GM20431 (cell line): ENCODE results near the gene DIS3L2.
"Not testable (repeated sequence)": the region's sequence is repeated elsewhere in the genome, so short reads cannot be mapped to it uniquely, and the experiment has no call there.

Experiments
- in situ Hi-C: fragments of 300-500 bp; cut with MseI, MboI; formaldehyde crosslinking; loops from one replicate; pipeline ENCODE4 v1.15.0; 2020; ENCODE audit warnings: low sequenced_read_pairs; ENCODE audit not compliant: unreplicated experiment

DIS3L2 gene

GRCh38 chr2:232324778-232325177, 363.3 kb downstream of the DIS3L2 start:
- in situ Hi-C loops = no loop called here

GRCh38 chr2:232325324-232326273, 364.1 kb downstream of the DIS3L2 start:
- in situ Hi-C loops = no loop called here

- in situ Hi-C loops = not testable (repeated sequence)
These were observed 365.0 kb downstream of the DIS3L2 start for GRCh38 chr2:232326274-232327104.

GRCh38 chr2:232327105-232328031, 365.9 kb downstream of the DIS3L2 start:
- in situ Hi-C loops = no loop called here

GRCh38 chr2:232328032-232328422, 366.5 kb downstream of the DIS3L2 start:
- in situ Hi-C loops = no loop called here

- in situ Hi-C loops = no loop called here
These were observed 367.3 kb downstream of the DIS3L2 start for GRCh38 chr2:232328516-232329460.

GRCh38 chr2:232329716-232330067, 368.2 kb downstream of the DIS3L2 start:
- in situ Hi-C loops = no loop called here

GRCh38 chr2:232330068-232330999, 368.8 kb downstream of the DIS3L2 start:
- in situ Hi-C loops = no loop called here

- in situ Hi-C loops = not testable (repeated sequence)
These were observed 369.5 kb downstream of the DIS3L2 start for GRCh38 chr2:232331061-232331460.

- in situ Hi-C loops = not testable (repeated sequence)
These were observed 370.1 kb downstream of the DIS3L2 start for GRCh38 chr2:232331641-232332040.

GRCh38 chr2:232332244-232332939, 370.9 kb downstream of the DIS3L2 start:
- in situ Hi-C loops = not testable (repeated sequence)

- in situ Hi-C loops = no loop called here
These were observed 371.4 kb downstream of the DIS3L2 start for GRCh38 chr2:232332940-232333259.

- in situ Hi-C loops = no loop called here
These were observed 372.0 kb downstream of the DIS3L2 start for GRCh38 chr2:232333361-232334135.

GRCh38 chr2:232334136-232334884, 372.8 kb downstream of the DIS3L2 start:
- in situ Hi-C loops = not testable (repeated sequence)

GRCh38 chr2:232334885-232335205, 373.3 kb downstream of the DIS3L2 start:
- in situ Hi-C loops = not testable (repeated sequence)

- in situ Hi-C loops = not testable (repeated sequence)
These were observed 373.8 kb downstream of the DIS3L2 start for GRCh38 chr2:232335206-232335858.
